GM12801 (cell line): Measurements from ENCODE around the gene USH2A.

Experiments
- TF ChIP-seq, protein P1 (sequence below): IDR thresholded peaks from one replicate; pipeline ENCODE4 v1.5.1; 2011; ENCODE audit warnings: control low read depth; ENCODE audit not compliant: insufficient read length; ENCODE audit errors: extremely low read depth

Gene USH2A

DNA sequence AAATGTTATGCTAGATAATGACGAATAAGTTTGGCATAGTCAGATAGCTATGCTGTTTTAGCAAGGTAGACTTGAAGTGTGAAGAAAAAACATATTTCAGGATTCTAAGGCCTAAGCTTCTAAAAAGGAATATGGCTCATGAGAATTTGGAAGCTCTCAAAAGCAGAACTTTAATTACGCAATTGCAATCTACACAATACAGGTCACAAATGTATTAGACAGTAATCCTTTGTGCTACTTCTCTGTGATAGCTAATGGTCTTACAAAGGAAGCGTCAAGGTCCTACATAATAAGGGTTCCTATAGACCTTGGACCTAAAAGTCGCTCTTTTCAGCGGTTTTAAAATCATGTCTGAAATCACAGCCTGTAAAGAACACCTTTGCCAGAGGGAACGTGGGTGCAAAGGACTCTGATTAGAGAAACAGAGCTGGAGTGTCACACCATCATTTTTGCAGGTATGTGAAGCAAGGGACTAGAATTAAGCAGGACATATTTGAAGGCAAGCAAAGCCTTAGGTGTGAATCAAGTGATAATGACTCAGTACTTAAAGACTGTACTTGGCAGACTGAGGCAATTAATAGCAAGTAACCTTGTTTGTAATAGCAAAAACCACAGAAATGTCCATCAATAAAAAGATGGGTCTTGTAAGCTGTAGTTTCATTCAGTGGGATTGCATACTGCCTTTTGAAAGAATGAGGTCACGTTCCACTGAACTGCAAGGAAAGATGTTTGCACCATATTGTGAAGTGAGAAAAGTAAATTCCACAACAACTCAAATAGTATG lies 436.0 kb downstream of the USH2A start:
- TF ChIP-seq, protein P1, sequence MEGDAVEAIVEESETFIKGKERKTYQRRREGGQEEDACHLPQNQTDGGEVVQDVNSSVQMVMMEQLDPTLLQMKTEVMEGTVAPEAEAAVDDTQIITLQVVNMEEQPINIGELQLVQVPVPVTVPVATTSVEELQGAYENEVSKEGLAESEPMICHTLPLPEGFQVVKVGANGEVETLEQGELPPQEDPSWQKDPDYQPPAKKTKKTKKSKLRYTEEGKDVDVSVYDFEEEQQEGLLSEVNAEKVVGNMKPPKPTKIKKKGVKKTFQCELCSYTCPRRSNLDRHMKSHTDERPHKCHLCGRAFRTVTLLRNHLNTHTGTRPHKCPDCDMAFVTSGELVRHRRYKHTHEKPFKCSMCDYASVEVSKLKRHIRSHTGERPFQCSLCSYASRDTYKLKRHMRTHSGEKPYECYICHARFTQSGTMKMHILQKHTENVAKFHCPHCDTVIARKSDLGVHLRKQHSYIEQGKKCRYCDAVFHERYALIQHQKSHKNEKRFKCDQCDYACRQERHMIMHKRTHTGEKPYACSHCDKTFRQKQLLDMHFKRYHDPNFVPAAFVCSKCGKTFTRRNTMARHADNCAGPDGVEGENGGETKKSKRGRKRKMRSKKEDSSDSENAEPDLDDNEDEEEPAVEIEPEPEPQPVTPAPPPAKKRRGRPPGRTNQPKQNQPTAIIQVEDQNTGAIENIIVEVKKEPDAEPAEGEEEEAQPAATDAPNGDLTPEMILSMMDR, result no peak

DNA sequence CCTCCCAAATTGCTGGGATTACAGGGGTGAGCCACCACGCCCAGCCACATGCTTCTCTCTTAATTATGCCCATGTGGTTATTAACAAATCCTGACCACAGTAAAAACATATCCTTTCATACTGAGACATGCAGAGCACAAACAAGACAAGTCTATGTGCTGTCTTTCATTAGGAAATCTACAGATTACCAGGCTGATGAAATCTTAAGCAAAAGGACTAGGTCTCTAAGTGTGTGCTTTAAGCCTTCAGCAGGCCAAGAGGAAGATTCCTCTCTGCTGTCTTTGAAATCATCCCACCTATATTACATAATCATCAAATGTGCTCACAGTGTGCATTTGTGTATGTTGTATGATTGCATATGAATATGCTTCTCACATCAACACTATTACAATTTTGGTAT lies 436.8 kb downstream of the USH2A start:
- TF ChIP-seq, protein P1, result no peak

DNA sequence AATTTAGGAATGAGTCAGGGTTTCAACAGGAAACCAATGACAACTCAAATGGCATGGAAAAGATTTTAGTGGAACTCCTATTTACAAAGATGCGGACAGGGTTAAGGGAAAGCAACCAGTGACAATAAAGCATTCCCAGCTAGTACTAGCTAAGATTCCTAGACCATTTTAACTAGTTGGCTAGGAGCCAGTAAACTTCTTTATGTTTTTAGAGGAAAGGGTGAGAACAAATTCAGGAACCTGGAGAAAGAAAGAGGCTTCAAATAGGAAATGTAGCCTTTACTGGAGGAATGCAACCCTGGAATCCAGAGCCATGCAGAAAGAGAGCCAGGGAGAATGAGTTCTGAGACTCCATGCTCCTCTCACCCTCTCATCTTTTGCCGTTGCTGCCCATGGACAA lies 439.6 kb downstream of the USH2A start:
- TF ChIP-seq, protein P1, result no peak

- TF ChIP-seq, protein P1, result no peak
Measured at GRCh38 chr1:215971793-215972441, 451.3 kb downstream of the USH2A start.

- TF ChIP-seq, protein P1, result no peak
Measured at GRCh38 chr1:215970406-215970805, 452.8 kb downstream of the USH2A start.

DNA sequence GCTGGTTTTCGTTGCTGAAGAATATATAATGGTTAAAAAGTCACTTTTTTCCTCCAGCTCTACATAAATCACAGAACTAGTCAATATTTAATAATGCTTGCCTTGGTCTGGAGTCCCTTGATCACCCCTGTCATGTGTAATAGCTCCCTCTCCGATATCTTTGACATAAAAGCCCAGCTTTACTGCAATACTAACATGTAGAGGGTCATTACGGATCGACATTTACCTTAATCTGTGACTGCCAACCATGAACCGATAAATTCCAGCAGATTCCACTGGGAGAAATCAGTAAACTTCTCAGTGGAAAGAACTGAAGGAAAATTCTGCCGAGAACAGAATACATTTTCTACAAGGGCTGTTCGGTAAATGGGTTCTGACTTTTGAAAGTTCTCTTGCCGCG lies 459.6 kb downstream of the USH2A start:
- TF ChIP-seq, protein P1, result no peak

- TF ChIP-seq, protein P1, result no peak
Measured at GRCh38 chr1:215963040-215963439, 460.2 kb downstream of the USH2A start.
